ENCODE data around the gene MLIP.

Gene MLIP

DNA sequence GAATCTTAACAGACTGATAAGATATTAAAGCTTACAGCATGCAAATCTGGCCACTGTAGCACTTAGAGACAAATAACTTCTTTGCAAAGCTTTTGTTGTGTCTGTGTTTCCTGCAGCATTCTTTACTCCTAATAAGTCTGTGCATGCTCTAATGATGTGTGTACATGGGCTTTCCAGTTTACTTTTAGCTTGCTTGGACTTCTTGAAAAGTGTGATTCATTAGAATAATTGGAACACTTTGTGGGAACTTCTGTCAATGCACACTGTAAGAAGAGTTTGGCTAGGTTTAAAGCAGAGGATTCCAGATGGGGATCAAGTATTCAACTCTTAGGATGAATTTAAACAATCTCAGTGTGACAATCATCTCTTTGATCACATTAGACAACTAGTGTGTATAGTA is 174.9 kb downstream of the MLIP start:
- H2BK12ac ChIP-seq (ENCODE audit: low read length) = no peak overlapping the region
- DNase-seq = no peak
- H2BK120ac ChIP-seq (ENCODE audit: insufficient read depth, low read length, poor library complexity) = no peak overlapping the region
- no peak overlapping the region for H3K4ac ChIP-seq (ENCODE audit: low read depth, low read length)
- no peak overlapping the region for H4K8ac ChIP-seq (ENCODE audit: low read depth, low read length)
- no peaks in the 10 kb centered on the region for H3K36me3 ChIP-seq (ENCODE audit: control insufficient read depth in 1 of 2, insufficient read depth in 2 of 2, low read length in 2 of 2)
- H3K23ac ChIP-seq (ENCODE audit: low read length) = no peak overlapping the region
- no peaks in the 10 kb centered on the region for H3K27me3 ChIP-seq (ENCODE audit: insufficient read depth, low read length)
- H3K18ac ChIP-seq (ENCODE audit: low read length) = no peak overlapping the region
- H3K9ac ChIP-seq (ENCODE audit: low read length) = no peak overlapping the region
- H3K4me2 ChIP-seq (ENCODE audit: low read length) = no peak overlapping the region
- no peaks in the 10 kb centered on the region for H3K79me2 ChIP-seq (ENCODE audit: control insufficient read depth, insufficient read depth, low read length, poor library complexity)
- no peak overlapping the region for H2BK5ac ChIP-seq (ENCODE audit: low read depth, low read length, poor library complexity)
- H3K14ac ChIP-seq (ENCODE audit: low read length) = no peak overlapping the region
- H4K12ac ChIP-seq (ENCODE audit: low read depth, low read length) = no peak overlapping the region
- no peaks in the 10 kb centered on the region for H3K9me3 ChIP-seq (ENCODE audit: insufficient read depth, low read depth, low read length)
- H2AK5ac ChIP-seq (ENCODE audit: low read length) = no peak overlapping the region
- no peak overlapping the region for H3K27ac ChIP-seq (ENCODE audit: low read depth, low read length)
- H2AFZ ChIP-seq (ENCODE audit: insufficient read depth, low read length, poor library complexity) = no peak overlapping the region
- no peaks in the 10 kb centered on the region for H3K4me1 ChIP-seq (ENCODE audit: control insufficient read depth in 1 of 2, insufficient read depth in 2 of 2, low read length in 2 of 2)
- H3K79me1 ChIP-seq (ENCODE audit: low read length) = no peaks in the 10 kb centered on the region
- H4K91ac ChIP-seq (ENCODE audit: low read depth, low read length) = no peak overlapping the region
- no peak overlapping the region for H3K4me3 ChIP-seq (ENCODE audit: low read depth, low read length)

DNA sequence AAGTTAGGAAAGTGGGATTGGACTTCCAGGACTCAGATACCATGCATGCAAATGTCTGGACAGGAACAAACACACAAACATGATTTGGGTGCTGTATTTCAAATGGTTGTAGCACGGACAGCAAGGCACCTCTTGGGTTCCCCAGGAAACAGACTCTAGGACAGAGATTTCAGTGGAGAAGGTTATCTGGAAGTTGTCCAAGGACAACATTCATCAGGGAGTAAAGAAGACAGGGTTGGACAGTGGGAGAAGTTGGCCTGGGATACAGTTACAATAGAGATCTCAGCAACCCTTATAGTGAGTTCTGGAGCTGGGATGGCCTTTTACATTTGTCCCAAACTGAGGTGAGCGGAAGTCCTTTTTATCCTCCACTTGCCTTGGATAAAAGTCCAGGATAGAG is 177.2 kb downstream of the MLIP start:
- Histone ChIP-seq H3K23ac (ENCODE audit: low read length) (no peak overlapping the region), H2BK12ac (ENCODE audit: low read length) (no peak overlapping the region), H3K18ac (ENCODE audit: low read length) (no peak overlapping the region), H3K4me2 (ENCODE audit: low read length) (no peak overlapping the region), H3K4ac (ENCODE audit: low read depth, low read length) (no peak overlapping the region), H2BK5ac (ENCODE audit: low read depth, low read length, poor library complexity) (no peak overlapping the region), H3K27me3 (ENCODE audit: insufficient read depth, low read length) (no peaks in the 10 kb centered on the region), H4K91ac (ENCODE audit: low read depth, low read length) (no peak overlapping the region), H3K9ac (ENCODE audit: low read length) (no peak overlapping the region), H4K8ac (ENCODE audit: low read depth, low read length) (no peak overlapping the region), H3K9me3 (ENCODE audit: insufficient read depth, low read depth, low read length) (no peaks in the 10 kb centered on the region), H2BK120ac (ENCODE audit: insufficient read depth, low read length, poor library complexity) (no peak overlapping the region), H2AFZ (ENCODE audit: insufficient read depth, low read length, poor library complexity) (no peak overlapping the region), H3K4me3 (ENCODE audit: low read depth, low read length) (no peak overlapping the region), H2AK5ac (ENCODE audit: low read length) (no peak overlapping the region), H3K36me3 (ENCODE audit: control insufficient read depth in 1 of 2, insufficient read depth in 2 of 2, low read length in 2 of 2) (no peaks in the 10 kb centered on the region), H4K12ac (ENCODE audit: low read depth, low read length) (no peak overlapping the region), H3K79me1 (ENCODE audit: low read length) (no peaks in the 10 kb centered on the region), H3K79me2 (ENCODE audit: control insufficient read depth, insufficient read depth, low read length, poor library complexity) (no peaks in the 10 kb centered on the region), H3K27ac (ENCODE audit: low read depth, low read length) (no peak overlapping the region), H3K4me1 (ENCODE audit: control insufficient read depth in 1 of 2, insufficient read depth in 2 of 2, low read length in 2 of 2) (no peaks in the 10 kb centered on the region), H3K14ac (ENCODE audit: low read length) (no peak overlapping the region)
- WGBS (ENCODE audit: extremely low coverage, insufficient coverage, insufficient read length) = no CpG with 5 or more reads among the region's 2 CpGs
- DNase-seq = no peak

DNA sequence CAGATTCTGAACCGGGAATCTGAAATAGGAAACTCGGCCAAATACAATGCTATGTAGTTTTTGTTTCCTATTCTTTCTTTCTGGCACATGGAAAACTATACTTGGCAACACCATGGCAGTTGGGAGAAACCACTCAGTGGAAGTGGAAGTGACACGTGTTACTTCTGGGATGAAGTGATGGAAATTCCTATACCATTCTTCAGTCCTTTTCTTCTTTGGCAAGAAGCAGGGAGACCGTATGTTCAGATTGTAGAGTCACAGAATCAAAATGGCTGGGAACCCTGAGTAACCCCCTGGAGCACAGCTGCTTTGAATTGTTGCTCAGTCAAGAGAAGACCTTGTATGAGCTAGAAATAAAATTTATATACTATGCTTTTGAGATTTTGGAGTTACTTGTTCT is 178.2 kb downstream of the MLIP start:
- H3K23ac ChIP-seq (ENCODE audit: low read length) = no peak overlapping the region
- H3K27me3 ChIP-seq (ENCODE audit: insufficient read depth, low read length) = no peaks in the 10 kb centered on the region
- H4K12ac ChIP-seq (ENCODE audit: low read depth, low read length) = no peak overlapping the region
- WGBS (ENCODE audit: extremely low coverage, insufficient coverage, insufficient read length) = no CpG with 5 or more reads among the region's 4 CpGs
- H2BK5ac ChIP-seq (ENCODE audit: low read depth, low read length, poor library complexity) = no peak overlapping the region
- H4K8ac ChIP-seq (ENCODE audit: low read depth, low read length) = no peak overlapping the region
- no peak overlapping the region for H3K27ac ChIP-seq (ENCODE audit: low read depth, low read length)
- no peaks in the 10 kb centered on the region for H3K79me1 ChIP-seq (ENCODE audit: low read length)
- H2BK12ac ChIP-seq (ENCODE audit: low read length) = no peak overlapping the region
- H3K4me3 ChIP-seq (ENCODE audit: low read depth, low read length) = no peak overlapping the region
- H3K4me2 ChIP-seq (ENCODE audit: low read length) = no peak overlapping the region
- H3K18ac ChIP-seq (ENCODE audit: low read length) = no peak overlapping the region
- H3K79me2 ChIP-seq (ENCODE audit: control insufficient read depth, insufficient read depth, low read length, poor library complexity) = no peaks in the 10 kb centered on the region
- no peak overlapping the region for H3K14ac ChIP-seq (ENCODE audit: low read length)
- H3K36me3 ChIP-seq (ENCODE audit: control insufficient read depth in 1 of 2, insufficient read depth in 2 of 2, low read length in 2 of 2) = no peaks in the 10 kb centered on the region
- no peaks in the 10 kb centered on the region for H3K4me1 ChIP-seq (ENCODE audit: control insufficient read depth in 1 of 2, insufficient read depth in 2 of 2, low read length in 2 of 2)
- H3K9ac ChIP-seq (ENCODE audit: low read length) = no peak overlapping the region
- H4K91ac ChIP-seq (ENCODE audit: low read depth, low read length) = no peak overlapping the region
- no peak overlapping the region for H2AK5ac ChIP-seq (ENCODE audit: low read length)
- H3K4ac ChIP-seq (ENCODE audit: low read depth, low read length) = no peak overlapping the region
- DNase-seq = no peak
- no peak overlapping the region for H2BK120ac ChIP-seq (ENCODE audit: insufficient read depth, low read length, poor library complexity)
- no peak overlapping the region for H2AFZ ChIP-seq (ENCODE audit: insufficient read depth, low read length, poor library complexity)
- H3K9me3 ChIP-seq (ENCODE audit: insufficient read depth, low read depth, low read length) = no peaks in the 10 kb centered on the region

DNA sequence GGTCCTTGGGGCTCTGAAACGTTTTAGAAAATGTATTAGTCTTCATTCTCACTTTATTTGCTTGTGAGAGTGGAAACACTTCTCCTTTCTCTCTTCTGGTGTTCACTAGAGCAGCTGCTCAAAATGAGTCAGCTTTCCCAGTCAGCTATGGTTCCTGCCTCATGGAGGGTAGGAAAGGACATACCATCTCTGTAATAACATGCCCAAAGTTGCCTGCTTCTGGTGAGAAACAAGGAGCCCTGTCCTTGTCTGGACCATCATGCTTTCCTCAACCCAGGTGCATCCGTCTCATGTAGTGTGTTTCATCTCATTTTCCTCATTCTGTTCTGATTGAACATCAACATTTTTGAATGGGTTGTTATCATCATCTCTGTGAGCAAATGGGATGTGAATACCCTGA is 179.9 kb downstream of the MLIP start:
- no peak overlapping the region for H4K8ac ChIP-seq (ENCODE audit: low read depth, low read length)
- no peaks in the 10 kb centered on the region for H3K79me1 ChIP-seq (ENCODE audit: low read length)
- H3K27ac ChIP-seq (ENCODE audit: low read depth, low read length) = no peak overlapping the region
- H2BK12ac ChIP-seq (ENCODE audit: low read length) = no peak overlapping the region
- H4K91ac ChIP-seq (ENCODE audit: low read depth, low read length) = no peak overlapping the region
- H3K9me3 ChIP-seq (ENCODE audit: insufficient read depth, low read depth, low read length) = no peaks in the 10 kb centered on the region
- H3K23ac ChIP-seq (ENCODE audit: low read length) = peak overlapping the region; percentile 13
- no peak overlapping the region for H2BK5ac ChIP-seq (ENCODE audit: low read depth, low read length, poor library complexity)
- no peaks in the 10 kb centered on the region for H3K79me2 ChIP-seq (ENCODE audit: control insufficient read depth, insufficient read depth, low read length, poor library complexity)
- H3K36me3 ChIP-seq (ENCODE audit: control insufficient read depth in 1 of 2, insufficient read depth in 2 of 2, low read length in 2 of 2) = no peaks in the 10 kb centered on the region
- no peak overlapping the region for H4K12ac ChIP-seq (ENCODE audit: low read depth, low read length)
- no peak overlapping the region for H3K14ac ChIP-seq (ENCODE audit: low read length)
- H3K18ac ChIP-seq (ENCODE audit: low read length) = no peak overlapping the region
- no CpG with 5 or more reads among the region's 2 CpGs for WGBS (ENCODE audit: extremely low coverage, insufficient coverage, insufficient read length)
- H3K4me2 ChIP-seq (ENCODE audit: low read length) = no peak overlapping the region
- no peak overlapping the region for H3K9ac ChIP-seq (ENCODE audit: low read length)
- no peak overlapping the region for H2AFZ ChIP-seq (ENCODE audit: insufficient read depth, low read length, poor library complexity)
- H3K4me1 ChIP-seq (ENCODE audit: control insufficient read depth in 1 of 2, insufficient read depth in 2 of 2, low read length in 2 of 2) = no peaks in the 10 kb centered on the region
- H3K4ac ChIP-seq (ENCODE audit: low read depth, low read length) = no peak overlapping the region
- H3K4me3 ChIP-seq (ENCODE audit: low read depth, low read length) = no peak overlapping the region
- H3K27me3 ChIP-seq (ENCODE audit: insufficient read depth, low read length) = no peaks in the 10 kb centered on the region
- DNase-seq = peak in 1 of 2 donors; percentile 4
- no peak overlapping the region for H2AK5ac ChIP-seq (ENCODE audit: low read length)
- no peak overlapping the region for H2BK120ac ChIP-seq (ENCODE audit: insufficient read depth, low read length, poor library complexity)

DNA sequence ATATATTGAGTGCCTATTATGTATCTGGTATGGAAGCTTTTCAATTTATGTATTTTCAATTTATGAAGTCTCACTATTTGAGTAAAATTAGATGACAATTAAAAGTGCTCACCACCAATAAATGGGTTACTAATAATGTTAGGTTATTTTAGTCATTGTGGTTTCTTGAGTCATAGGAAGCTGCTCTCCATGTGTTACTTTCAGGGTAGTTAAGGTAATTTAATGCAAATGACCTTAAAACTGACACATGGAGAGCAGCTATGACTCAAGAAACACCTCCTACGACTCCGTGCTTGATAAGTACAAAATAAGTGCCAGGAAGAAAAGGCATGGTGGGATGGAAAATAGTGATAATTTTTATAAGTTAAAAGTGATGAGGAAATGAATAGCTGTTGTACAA is 180.5 kb downstream of the MLIP start:
- Histone ChIP-seq H4K8ac (ENCODE audit: low read depth, low read length) (no peak overlapping the region), H3K9me3 (ENCODE audit: insufficient read depth, low read depth, low read length) (no peaks in the 10 kb centered on the region), H3K9ac (ENCODE audit: low read length) (no peak overlapping the region), H2BK120ac (ENCODE audit: insufficient read depth, low read length, poor library complexity) (no peak overlapping the region), H3K23ac (ENCODE audit: low read length) (no peak overlapping the region), H3K4me3 (ENCODE audit: low read depth, low read length) (no peak overlapping the region), H3K18ac (ENCODE audit: low read length) (no peak overlapping the region), H4K91ac (ENCODE audit: low read depth, low read length) (no peak overlapping the region), H3K4me1 (ENCODE audit: control insufficient read depth in 1 of 2, insufficient read depth in 2 of 2, low read length in 2 of 2) (no peaks in the 10 kb centered on the region), H3K27ac (ENCODE audit: low read depth, low read length) (no peak overlapping the region), H2AK5ac (ENCODE audit: low read length) (no peak overlapping the region), H3K79me2 (ENCODE audit: control insufficient read depth, insufficient read depth, low read length, poor library complexity) (no peaks in the 10 kb centered on the region), H2BK5ac (ENCODE audit: low read depth, low read length, poor library complexity) (no peak overlapping the region), H3K4me2 (ENCODE audit: low read length) (no peak overlapping the region), H2BK12ac (ENCODE audit: low read length) (no peak overlapping the region), H3K36me3 (ENCODE audit: control insufficient read depth in 1 of 2, insufficient read depth in 2 of 2, low read length in 2 of 2) (no peaks in the 10 kb centered on the region), H2AFZ (ENCODE audit: insufficient read depth, low read length, poor library complexity) (no peak overlapping the region), H3K4ac (ENCODE audit: low read depth, low read length) (no peak overlapping the region), H3K14ac (ENCODE audit: low read length) (no peak overlapping the region), H3K27me3 (ENCODE audit: insufficient read depth, low read length) (no peaks in the 10 kb centered on the region), H4K12ac (ENCODE audit: low read depth, low read length) (no peak overlapping the region), H3K79me1 (ENCODE audit: low read length) (no peaks in the 10 kb centered on the region)
- no CpG with 5 or more reads among the region's 2 CpGs for WGBS (ENCODE audit: extremely low coverage, insufficient coverage, insufficient read length)
- DNase-seq = no peak
